Nephron (organoid): ENCODE results near the gene AP3S1.

Experiments
- H3K27ac Mint-ChIP-seq, 3 experiments: 2 replicates each; pipeline ENCODE4 v1.8.0; 2020; ENCODE audit warnings: mixed read lengths in 3 of 3, mild to moderate bottlenecking in 2 of 3, moderate library complexity in 1 of 3
- H3K27me3 Mint-ChIP-seq: 2 replicates; pipeline ENCODE4 v1.8.0; 2021; ENCODE audit warnings: low read depth, mild to moderate bottlenecking, moderate library complexity, mixed read lengths
- H3K36me3 Mint-ChIP-seq: 2 replicates; pipeline ENCODE4 v1.8.0; 2020; ENCODE audit warnings: low read depth, mixed read lengths
- H3K4me1 Mint-ChIP-seq: 2 replicates; pipeline ENCODE4 v1.8.0; 2020; ENCODE audit warnings: mixed read lengths
- H3K4me3 Mint-ChIP-seq, 3 experiments: 2 replicates each; pipeline ENCODE4 v1.8.0; 2020; ENCODE audit warnings: mild to moderate bottlenecking in 3 of 3, mixed read lengths in 3 of 3, moderate library complexity in 2 of 3
- H3K9me3 Mint-ChIP-seq: 2 replicates; pipeline ENCODE4 v1.8.0; 2020; ENCODE audit warnings: mixed read lengths
- TF ChIP-seq, protein P1 (sequence below), 3 experiments: fragments of 200-600 bp; sonication (generic); IDR thresholded peaks; one replicate each; pipeline ENCODE4 v1.5.0; 2021; ENCODE audit warnings: antibody characterized with exemption in 3 of 3; ENCODE audit not compliant: unreplicated experiment in 3 of 3

The AP3S1 gene

DNA sequence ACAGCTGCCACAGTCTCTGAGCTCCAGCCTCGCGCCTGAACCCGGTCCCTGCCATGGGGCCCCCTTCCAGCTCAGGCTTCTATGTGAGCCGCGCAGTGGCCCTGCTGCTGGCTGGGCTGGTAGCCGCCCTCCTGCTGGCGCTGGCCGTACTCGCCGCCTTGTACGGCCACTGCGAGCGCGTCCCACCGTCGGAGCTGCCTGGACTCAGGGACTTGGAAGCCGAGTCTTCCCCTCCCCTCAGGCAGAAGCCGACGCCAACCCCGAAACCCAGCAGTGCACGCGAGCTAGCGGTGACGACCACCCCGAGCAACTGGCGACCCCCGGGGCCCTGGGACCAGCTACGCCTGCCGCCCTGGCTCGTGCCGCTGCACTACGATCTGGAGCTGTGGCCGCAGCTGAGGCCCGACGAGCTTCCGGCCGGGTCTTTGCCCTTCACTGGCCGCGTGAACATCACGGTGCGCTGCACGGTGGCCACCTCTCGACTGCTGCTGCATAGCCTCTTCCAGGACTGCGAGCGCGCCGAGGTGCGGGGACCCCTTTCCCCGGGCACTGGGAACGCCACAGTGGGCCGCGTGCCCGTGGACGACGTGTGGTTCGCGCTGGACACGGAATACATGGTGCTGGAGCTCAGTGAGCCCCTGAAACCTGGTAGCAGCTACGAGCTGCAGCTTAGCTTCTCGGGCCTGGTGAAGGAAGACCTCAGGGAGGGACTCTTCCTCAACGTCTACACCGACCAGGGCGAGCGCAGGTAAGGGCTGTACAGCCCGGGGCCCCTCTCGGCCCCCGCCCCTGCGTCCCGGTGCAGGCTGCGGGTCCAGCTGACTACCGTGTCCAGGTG lies 121.0 kb downstream of the AP3S1 start:
- TF ChIP-seq, protein P1, sequence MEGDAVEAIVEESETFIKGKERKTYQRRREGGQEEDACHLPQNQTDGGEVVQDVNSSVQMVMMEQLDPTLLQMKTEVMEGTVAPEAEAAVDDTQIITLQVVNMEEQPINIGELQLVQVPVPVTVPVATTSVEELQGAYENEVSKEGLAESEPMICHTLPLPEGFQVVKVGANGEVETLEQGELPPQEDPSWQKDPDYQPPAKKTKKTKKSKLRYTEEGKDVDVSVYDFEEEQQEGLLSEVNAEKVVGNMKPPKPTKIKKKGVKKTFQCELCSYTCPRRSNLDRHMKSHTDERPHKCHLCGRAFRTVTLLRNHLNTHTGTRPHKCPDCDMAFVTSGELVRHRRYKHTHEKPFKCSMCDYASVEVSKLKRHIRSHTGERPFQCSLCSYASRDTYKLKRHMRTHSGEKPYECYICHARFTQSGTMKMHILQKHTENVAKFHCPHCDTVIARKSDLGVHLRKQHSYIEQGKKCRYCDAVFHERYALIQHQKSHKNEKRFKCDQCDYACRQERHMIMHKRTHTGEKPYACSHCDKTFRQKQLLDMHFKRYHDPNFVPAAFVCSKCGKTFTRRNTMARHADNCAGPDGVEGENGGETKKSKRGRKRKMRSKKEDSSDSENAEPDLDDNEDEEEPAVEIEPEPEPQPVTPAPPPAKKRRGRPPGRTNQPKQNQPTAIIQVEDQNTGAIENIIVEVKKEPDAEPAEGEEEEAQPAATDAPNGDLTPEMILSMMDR (IDR thresholded peaks at IDR 0.05; ENCODE audit: unreplicated experiment in 3 of 3) = no peak
- H3K4me3 Mint-ChIP-seq = peak overlapping the region in 2 of 3 experiments; percentile 54 to 58
- H3K9me3 Mint-ChIP-seq = peaks cover 7% of the 10 kb centered on the region

GRCh38 chr5:115963566-115963965 lies 121.8 kb downstream of the AP3S1 start:
- TF ChIP-seq, protein P1 (IDR thresholded peaks at IDR 0.05; ENCODE audit: unreplicated experiment in 3 of 3) = no peak
- H3K27ac Mint-ChIP-seq = no peak overlapping the region
- H3K9me3 Mint-ChIP-seq = peaks cover 7% of the 10 kb centered on the region
- H3K36me3 Mint-ChIP-seq = no peaks in the 10 kb centered on the region
- no peaks in the 10 kb centered on the region for H3K4me1 Mint-ChIP-seq
- H3K27me3 Mint-ChIP-seq = peaks cover 40% of the 10 kb centered on the region
- peak overlapping the region; percentile 29 to 74 (median 55) for H3K4me3 Mint-ChIP-seq

More for the DNA sequence above, 121.0 kb downstream of the AP3S1 start:
- H3K4me1 Mint-ChIP-seq = no peaks in the 10 kb centered on the region
- H3K27me3 Mint-ChIP-seq = peaks cover 40% of the 10 kb centered on the region
- H3K36me3 Mint-ChIP-seq = no peaks in the 10 kb centered on the region
- no peak overlapping the region for H3K27ac Mint-ChIP-seq
